Measurements from ENCODE around the gene TMEM145.
A peak's percentile ranks its signal among the peaks of the same experiment; 100 is the strongest.

Gene TMEM145

DNA sequence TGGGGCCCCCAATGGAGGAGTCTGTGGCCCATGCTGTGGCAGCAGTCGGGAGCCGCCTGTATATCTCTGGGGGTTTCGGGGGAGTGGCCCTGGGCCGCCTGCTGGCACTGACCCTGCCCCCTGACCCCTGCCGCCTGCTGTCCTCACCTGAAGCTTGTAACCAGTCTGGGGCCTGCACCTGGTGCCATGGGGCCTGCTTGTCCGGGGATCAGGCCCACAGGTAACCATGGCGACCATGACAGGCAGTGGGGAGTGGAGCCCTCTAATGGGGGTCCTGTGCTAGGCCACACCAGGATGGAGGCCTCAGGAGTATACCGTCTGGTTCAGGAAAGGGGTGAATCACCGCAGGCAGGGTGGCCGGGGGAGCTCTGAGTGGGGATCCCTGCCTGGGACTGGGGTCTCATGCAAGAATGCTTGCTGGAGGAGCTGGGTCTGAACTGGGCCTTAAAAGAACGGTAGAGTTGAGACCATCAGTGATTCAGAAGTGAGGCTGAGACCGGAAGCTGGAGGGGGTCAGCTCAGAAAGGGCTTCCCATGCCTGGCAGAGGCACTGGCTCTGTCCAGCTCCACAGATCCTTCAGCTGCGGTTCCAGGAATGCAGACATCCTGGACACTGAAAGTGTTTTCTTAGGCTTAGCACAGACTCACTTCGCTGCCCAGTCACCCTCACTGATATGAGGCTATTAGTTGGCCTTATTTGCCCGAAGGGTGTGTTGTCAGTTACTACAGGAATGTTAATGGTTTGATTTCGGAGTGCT lies 47.9 kb downstream of the TMEM145 start:
- no peak for DNase-seq (ENCODE audit: low spot score)
- no peak for TF ChIP-seq CTCF (IDR thresholded peaks at IDR 0.05; ENCODE audit: extremely low read depth, insufficient read depth, missing control alignments)
- in situ Hi-C loops (cut with MboI; ENCODE audit: low pct_unique_long_range_greater_than_20kb, low sequenced_read_pairs, unreplicated experiment) = no loop called here

DNA sequence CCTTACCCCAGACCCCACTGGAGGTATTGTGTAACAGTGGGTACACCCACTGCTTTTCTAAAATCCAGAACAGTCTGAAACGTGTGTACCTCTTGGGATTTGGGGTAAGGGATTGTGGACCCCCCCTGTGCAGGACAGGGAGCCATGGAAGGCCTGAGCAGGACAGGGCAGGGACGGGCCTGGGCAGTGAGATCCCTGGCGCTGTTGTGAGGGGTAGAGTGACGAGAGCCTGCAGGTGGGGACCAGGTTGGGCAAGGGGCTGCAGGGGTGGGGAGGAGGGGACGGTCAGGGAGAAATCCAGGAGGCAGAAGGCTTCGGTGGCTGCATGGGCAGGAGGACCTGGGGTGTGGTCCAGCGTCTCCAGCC lies 48.4 kb downstream of the TMEM145 start:
- DNase-seq (ENCODE audit: low spot score) = no peak
- in situ Hi-C loops (cut with MboI; ENCODE audit: low pct_unique_long_range_greater_than_20kb, low sequenced_read_pairs, unreplicated experiment) = no loop called here
- TF ChIP-seq CTCF (IDR thresholded peaks at IDR 0.05; ENCODE audit: extremely low read depth, insufficient read depth, missing control alignments) = no peak

GRCh38 chr19:42362342-42362741 lies 49.2 kb downstream of the TMEM145 start:
- DNase-seq (ENCODE audit: low spot score) = no peak
- no peak for TF ChIP-seq CTCF (IDR thresholded peaks at IDR 0.05; ENCODE audit: extremely low read depth, insufficient read depth, missing control alignments)
- in situ Hi-C loops (cut with MboI; ENCODE audit: low pct_unique_long_range_greater_than_20kb, low sequenced_read_pairs, unreplicated experiment) = no loop called here

DNA sequence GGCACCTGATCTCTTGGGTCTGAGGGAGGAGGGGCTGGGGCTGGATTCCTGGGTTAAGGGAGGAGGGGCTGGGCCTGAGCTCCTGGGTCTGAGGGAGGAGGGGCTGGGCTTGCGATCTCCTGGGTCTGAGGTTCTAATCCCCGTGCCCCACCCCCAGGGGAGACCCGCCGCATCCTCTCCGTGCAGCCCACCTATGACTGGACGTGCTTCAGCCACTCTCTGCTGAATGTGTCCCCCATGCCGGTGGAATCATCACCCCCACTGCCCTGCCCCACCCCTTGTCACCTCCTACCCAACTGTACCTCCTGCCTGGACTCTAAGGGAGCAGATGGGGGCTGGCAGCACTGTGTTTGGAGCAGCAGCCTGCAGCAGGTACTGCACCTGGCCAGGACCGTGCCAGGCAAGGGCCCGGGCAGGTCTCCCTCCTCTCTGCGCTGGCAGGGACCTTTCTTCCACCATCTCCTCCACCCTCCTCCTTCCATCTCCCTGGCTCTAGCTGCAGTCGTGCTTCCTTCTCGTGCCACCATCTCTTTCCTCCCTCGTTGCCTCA lies 49.9 kb downstream of the TMEM145 start:
- in situ Hi-C loops (cut with MboI; ENCODE audit: low pct_unique_long_range_greater_than_20kb, low sequenced_read_pairs, unreplicated experiment) = no loop called here
- TF ChIP-seq CTCF (IDR thresholded peaks at IDR 0.05; ENCODE audit: extremely low read depth, insufficient read depth, missing control alignments) = no peak

GRCh38 chr19:42363614-42364346 lies 50.7 kb downstream of the TMEM145 start:
- DNase-seq (ENCODE audit: low spot score) = peak; percentile 65
- in situ Hi-C loops (cut with MboI; ENCODE audit: low pct_unique_long_range_greater_than_20kb, low sequenced_read_pairs, unreplicated experiment) = no loop called here
- TF ChIP-seq CTCF (IDR thresholded peaks at IDR 0.05; ENCODE audit: extremely low read depth, insufficient read depth, missing control alignments) = no peak

More for the DNA sequence above, 49.9 kb downstream of the TMEM145 start:
- no peak for DNase-seq (ENCODE audit: low spot score)

GRCh38 chr19:42366673-42367072 lies 53.6 kb downstream of the TMEM145 start:
- in situ Hi-C loops (cut with MboI; ENCODE audit: low pct_unique_long_range_greater_than_20kb, low sequenced_read_pairs, unreplicated experiment) = no loop called here
- no peak for DNase-seq (ENCODE audit: low spot score)
- TF ChIP-seq CTCF (IDR thresholded peaks at IDR 0.05; ENCODE audit: extremely low read depth, insufficient read depth, missing control alignments) = no peak
